Right lobe of liver (tissue), 6 donors: ENCODE data around the gene INSR. TPM values are rescaled to one million over a fixed set of nuclear protein-coding genes. Genes with fewer than 3 reads are reported as not detected.

ENCODE experiments used
- ATAC-seq, 4 donors: fragments of 200-7000 bp; cut with Tn5 transposase; one replicate each; pipeline ENCODE4 v1.9.1; 2020; ENCODE audit warnings: mild to moderate bottlenecking in 4 of 4, moderate library complexity in 4 of 4
- DNase-seq, 3 donors: peaks; one replicate each; pipeline ENCODE4 v3.0.0-alpha.2; 2020
- H3K27ac ChIP-seq, 3 donors: fragments of 200-600 bp; one replicate each; pipeline ENCODE4 v1.8.0; 2022
- H3K27me3 ChIP-seq, 2 donors: fragments of 200-600 bp; one replicate each; pipeline ENCODE4 v1.8.0; 2022
- H3K36me3 ChIP-seq, 4 donors: fragments of 200-600 bp; sonication (generic) in 1 of 4; one replicate each; pipeline versions ENCODE4 v1.5.1 to v1.8.0; 2017 to 2022; ENCODE audit warnings: control low read depth in 1 of 4
- H3K4me1 ChIP-seq, 4 donors: fragments of 200-600 bp; sonication (generic) in 1 of 4; one replicate each; pipeline versions ENCODE4 v1.5.1 to v1.8.0; 2017 to 2022; ENCODE audit warnings: control low read depth in 1 of 4
- H3K4me3 ChIP-seq, 3 donors: fragments of 200-600 bp; one replicate each; pipeline ENCODE4 v1.8.0; 2022
- H3K9me3 ChIP-seq, 4 donors: fragments of 200-600 bp; sonication (generic) in 1 of 4; one replicate each; pipeline versions ENCODE4 v1.5.1 to v1.8.0; 2017 to 2022; ENCODE audit warnings: control low read depth in 1 of 4
- POLR2A ChIP-seq: fragments of 450-650 bp; IDR thresholded peaks from one replicate; pipeline ENCODE4 v1.6.1; 2017; ENCODE audit warnings: antibody characterized with exemption, mild to moderate bottlenecking
- WGBS: methylation state at CpG from one replicate; pipeline ENCODE4 v1.1.6; 2018; ENCODE audit warnings: low coverage, low lambda C conversion rate; ENCODE audit not compliant: insufficient coverage; ENCODE audit errors: missing lambda C conversion rate; 5-methylcytosine and 5-hydroxymethylcytosine counted together
- intact Hi-C, 2 donors: fragments of 100-400 bp; cut with DNase I; formaldehyde crosslinking; loops; one replicate each; pipeline versions ENCODE4 v1.11.2 to v1.14.1; 2022
- total RNA-seq, 6 experiments: library from RNA; depleted of rRNA in 2 of 6; stranded (reverse); fragments of >200 nt in 2 of 6; fragmentation: NEBNext Ultra II Directional in 3 of 6; extraction: Animal tissue kit (Norgen Biotek cat#: 25700) in 3 of 6; gene quantifications; one replicate each; pipeline versions ENCODE4 v1.1.0 to v1.2.4, GENCODE V29; 2016 to 2023
- TF ChIP-seq, protein P1 (sequence below), 4 donors: fragments of 200-600 bp in 3 of 4; fragments of 450-650 bp in 1 of 4; IDR thresholded peaks; one replicate each; pipeline versions ENCODE4 v1.5.1 to v1.8.0; 2016 to 2022; ENCODE audit warnings: antibody characterized with exemption in 4 of 4, mild to moderate bottlenecking in 2 of 4
- donor health status: DM: no; HTN: yes; CAD: no.
- donor health status: DM: no; HTN: no; CAD: no.
- donor health status: DM: no; HTN: no; CAD: no.
- donor health status: DM: no; HTN: yes; CAD: no.
- donor health status: DM: no; HTN: yes; CAD: no.

Gene INSR
- total RNA-seq, 6 experiments from 2014 or later: 82.7 to 121 (median 106) TPM

GRCh38 chr19:7336321-7336973 is 42.2 kb upstream of the INSR start:
- TF ChIP-seq, protein P1, sequence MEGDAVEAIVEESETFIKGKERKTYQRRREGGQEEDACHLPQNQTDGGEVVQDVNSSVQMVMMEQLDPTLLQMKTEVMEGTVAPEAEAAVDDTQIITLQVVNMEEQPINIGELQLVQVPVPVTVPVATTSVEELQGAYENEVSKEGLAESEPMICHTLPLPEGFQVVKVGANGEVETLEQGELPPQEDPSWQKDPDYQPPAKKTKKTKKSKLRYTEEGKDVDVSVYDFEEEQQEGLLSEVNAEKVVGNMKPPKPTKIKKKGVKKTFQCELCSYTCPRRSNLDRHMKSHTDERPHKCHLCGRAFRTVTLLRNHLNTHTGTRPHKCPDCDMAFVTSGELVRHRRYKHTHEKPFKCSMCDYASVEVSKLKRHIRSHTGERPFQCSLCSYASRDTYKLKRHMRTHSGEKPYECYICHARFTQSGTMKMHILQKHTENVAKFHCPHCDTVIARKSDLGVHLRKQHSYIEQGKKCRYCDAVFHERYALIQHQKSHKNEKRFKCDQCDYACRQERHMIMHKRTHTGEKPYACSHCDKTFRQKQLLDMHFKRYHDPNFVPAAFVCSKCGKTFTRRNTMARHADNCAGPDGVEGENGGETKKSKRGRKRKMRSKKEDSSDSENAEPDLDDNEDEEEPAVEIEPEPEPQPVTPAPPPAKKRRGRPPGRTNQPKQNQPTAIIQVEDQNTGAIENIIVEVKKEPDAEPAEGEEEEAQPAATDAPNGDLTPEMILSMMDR (IDR thresholded peaks at IDR 0.05): no peak
- no peak for TF ChIP-seq POLR2A
- 68% methylated on average over 3 of the region's 9 CpGs for WGBS
- ATAC-seq: peak; percentile 26 to 43 (median 35)
- H3K4me3 ChIP-seq: no peak overlapping the region
- H3K36me3 ChIP-seq: no peaks in the 10 kb centered on the region
- DNase-seq: peak in 1 of 3 donors; percentile 41
- no peaks in the 10 kb centered on the region for H3K27me3 ChIP-seq
- H3K4me1 ChIP-seq: peaks cover 0 to 3% (median under 1%) of the 10 kb centered on the region in 4 donors
- intact Hi-C loops: no loop called here
- no peaks in the 10 kb centered on the region for H3K9me3 ChIP-seq
- no peak overlapping the region for H3K27ac ChIP-seq

GRCh38 chr19:7333198-7334118 is 39.2 kb upstream of the INSR start:
- intact Hi-C loops: no loop called here
- WGBS: 64% methylated on average over 11 of the region's 17 CpGs
- peak overlapping the region in 1 of 3 donors; percentile 39 for H3K27ac ChIP-seq
- DNase-seq: peak in 1 of 3 donors; percentile 59
- H3K4me1 ChIP-seq: no peaks in the 10 kb centered on the region
- no peaks in the 10 kb centered on the region for H3K36me3 ChIP-seq
- no peaks in the 10 kb centered on the region for H3K27me3 ChIP-seq
- H3K9me3 ChIP-seq: no peaks in the 10 kb centered on the region
- no peak for TF ChIP-seq POLR2A
- TF ChIP-seq, protein P1 (IDR thresholded peaks at IDR 0.05): no peak
- H3K4me3 ChIP-seq: no peak overlapping the region
- peak; percentile 44 to 79 (median 59) for ATAC-seq

- no peak for ATAC-seq
- no peak for DNase-seq
- no peaks in the 10 kb centered on the region for H3K4me1 ChIP-seq
- no peaks in the 10 kb centered on the region for H3K9me3 ChIP-seq
- TF ChIP-seq, protein P1 (IDR thresholded peaks at IDR 0.05): no peak
- no peak for TF ChIP-seq POLR2A
- no peak overlapping the region for H3K4me3 ChIP-seq
- H3K27me3 ChIP-seq: no peaks in the 10 kb centered on the region
- 68% methylated on average over 4 of the region's 4 CpGs for WGBS
- intact Hi-C loops: no loop called here
- no peaks in the 10 kb centered on the region for H3K36me3 ChIP-seq
- H3K27ac ChIP-seq: no peak overlapping the region
Measured at GRCh38 chr19:7331446-7331845, 37.2 kb upstream of the INSR start.

- Histone ChIP-seq H3K27ac (no peak overlapping the region), H3K36me3 (no peaks in the 10 kb centered on the region), H3K27me3 (no peaks in the 10 kb centered on the region), H3K4me1 (no peaks in the 10 kb centered on the region), H3K9me3 (no peaks in the 10 kb centered on the region), H3K4me3 (no peak overlapping the region)
- TF ChIP-seq, protein P1 (IDR thresholded peaks at IDR 0.05): no peak
- TF ChIP-seq POLR2A: no peak
- 77% methylated on average over 3 of the region's 4 CpGs for WGBS
- intact Hi-C loops: no loop called here
- ATAC-seq (no peak), DNase-seq (no peak)
Measured at GRCh38 chr19:7328647-7329046, 34.4 kb upstream of the INSR start.
